NCI-H526 (cell line): Measurements from ENCODE around the gene ELAVL4.

Experiments
- DNase-seq, 2 experiments: peaks; one replicate each; lab custom pipeline; 2025; lab: John Stamatoyannopoulos, UW

The ELAVL4 gene

DNA sequence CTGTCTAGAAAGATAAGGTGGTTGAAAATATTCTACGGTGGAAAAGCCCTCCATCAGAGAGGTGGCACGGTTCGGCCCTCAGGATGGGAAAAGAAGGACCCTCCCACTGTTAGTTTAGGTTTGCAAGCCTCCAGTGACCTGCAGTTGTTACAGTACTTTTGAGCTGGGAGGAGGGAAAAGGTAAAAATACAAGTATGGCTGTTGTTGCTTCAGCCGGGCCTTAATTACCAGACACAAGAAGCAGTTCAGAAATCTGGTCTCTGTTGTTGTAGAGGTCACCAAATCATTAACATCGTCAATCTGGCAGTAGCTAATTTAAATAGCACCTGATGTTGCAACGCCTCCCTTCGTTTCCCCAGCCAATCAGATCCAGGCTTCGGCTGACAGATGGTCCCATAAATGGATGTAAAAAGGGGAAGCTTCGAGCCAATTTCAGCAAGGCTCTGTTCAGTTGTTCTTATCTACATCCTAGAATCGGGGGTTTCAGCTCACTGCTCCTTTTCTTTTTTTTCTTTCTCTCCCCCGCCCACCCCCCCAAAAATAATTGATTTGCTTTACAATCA is at the start of gene ELAVL4:
ELAVL4 (plus strand) TSS at position 424 of the 563 bp plus-strand sequence. CDS start 270 bp downstream, outside the sequence.
- no peak for DNase-seq

DNA sequence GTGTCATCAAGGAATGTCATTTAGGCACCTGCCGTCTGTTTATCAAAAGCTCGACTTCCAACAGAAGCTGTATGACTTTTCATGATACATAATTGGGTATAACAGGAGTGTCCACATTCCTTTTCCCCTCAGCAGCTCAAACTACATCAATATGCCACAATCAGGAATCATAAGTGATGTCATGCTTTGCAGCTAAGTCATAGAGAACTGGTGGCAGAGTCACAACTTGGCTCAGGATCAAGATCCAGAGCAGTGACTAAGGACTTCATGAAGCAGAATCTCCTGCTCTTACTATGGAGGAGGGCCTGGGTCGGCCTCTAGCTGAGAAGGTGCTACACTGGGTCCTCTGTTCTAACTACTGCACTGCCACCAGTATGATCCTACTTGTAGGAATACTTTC is 48.4 kb upstream of the ELAVL4 start:
- no peak for DNase-seq

DNA sequence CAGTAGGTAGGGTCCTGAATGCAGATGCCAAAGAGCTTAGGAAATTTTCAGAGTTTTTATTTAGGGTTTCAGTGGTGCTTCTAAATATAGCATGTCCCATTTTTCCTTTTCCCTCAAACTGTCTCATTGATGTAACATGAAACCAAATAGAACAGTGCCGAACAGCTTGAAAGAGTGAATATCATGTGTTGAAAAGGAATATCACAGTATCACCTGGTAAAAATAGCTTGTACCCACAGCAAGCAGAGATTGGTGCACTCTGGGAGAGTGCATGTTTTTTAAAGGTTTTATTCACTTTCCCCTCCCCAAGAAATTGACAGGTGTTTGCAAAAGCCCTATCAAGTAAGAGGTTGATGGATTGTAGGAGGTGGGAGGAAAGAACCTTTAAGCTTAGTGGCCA is 41.9 kb upstream of the ELAVL4 start:
- no peak for DNase-seq

DNA sequence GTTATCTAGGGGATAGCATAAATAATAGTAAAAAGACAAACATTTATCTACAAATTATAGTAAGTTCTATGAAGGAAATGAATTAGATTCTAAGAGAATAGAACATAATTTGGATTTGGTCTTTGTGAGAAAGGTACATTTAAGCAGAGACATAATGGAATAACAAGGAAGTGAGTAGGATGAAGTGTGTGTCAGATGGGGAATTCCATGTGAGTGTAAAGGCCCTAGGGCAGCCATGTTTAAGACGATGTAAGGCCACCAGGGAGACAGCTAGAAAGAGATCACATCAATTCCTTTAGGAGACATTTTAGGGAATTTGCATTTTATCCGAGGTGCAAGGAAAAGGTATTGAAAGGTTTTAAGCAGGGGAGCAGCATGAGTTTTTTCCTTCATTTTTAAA is 33.8 kb upstream of the ELAVL4 start:
- no peak for DNase-seq

DNA sequence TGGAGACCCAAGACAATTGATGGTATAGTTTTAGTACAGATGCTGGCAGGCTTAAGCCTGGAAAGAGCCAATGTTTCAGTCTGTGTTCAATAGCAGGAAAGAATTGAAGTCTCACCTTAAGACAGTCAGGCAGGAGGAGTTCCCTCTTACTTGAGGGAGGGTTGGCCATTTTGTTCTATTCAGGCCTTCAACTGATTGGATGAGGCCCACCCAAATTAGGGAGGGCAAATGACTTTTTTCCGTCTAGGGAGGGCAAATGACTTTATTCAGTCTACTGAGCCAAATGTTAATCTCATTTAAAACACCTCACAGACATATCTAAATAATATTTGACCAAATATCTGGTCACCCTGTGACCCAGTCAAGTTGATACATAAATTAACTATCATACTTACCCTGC is 31.4 kb upstream of the ELAVL4 start:
- no peak for DNase-seq

DNA sequence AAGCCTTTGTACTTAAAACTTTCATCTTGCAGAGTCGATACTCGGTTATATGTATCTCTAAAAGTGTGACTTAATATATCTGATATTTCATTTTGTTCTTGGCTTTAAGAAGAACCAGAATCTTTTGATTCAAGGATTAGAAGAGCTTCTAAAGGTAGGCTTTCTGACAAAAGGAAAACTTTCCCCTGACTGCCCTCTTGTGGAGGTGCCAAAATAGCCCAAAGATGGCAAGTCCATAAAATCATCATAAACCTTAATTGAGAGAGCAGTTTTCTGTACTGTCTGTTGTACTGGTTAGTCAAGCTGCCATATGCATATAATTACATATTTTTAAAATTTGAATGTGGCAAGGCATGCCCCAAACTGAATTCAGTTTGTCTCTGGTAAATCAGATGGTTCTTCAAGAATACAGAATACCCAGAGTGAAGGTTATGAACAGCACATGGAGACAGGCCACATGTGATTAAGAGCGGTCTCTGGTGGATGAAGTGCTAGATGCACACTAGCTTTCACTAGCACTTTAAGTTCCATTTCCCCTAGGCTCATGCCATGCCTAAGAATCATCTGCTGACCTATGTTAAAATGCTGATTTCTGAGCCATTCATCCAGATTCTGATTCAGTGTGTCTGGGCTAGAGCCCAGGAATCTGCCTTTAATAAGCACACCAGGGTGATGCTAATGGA is 27.7 kb upstream of the ELAVL4 start:
- peak; percentile 48 to 76 for DNase-seq

DNA sequence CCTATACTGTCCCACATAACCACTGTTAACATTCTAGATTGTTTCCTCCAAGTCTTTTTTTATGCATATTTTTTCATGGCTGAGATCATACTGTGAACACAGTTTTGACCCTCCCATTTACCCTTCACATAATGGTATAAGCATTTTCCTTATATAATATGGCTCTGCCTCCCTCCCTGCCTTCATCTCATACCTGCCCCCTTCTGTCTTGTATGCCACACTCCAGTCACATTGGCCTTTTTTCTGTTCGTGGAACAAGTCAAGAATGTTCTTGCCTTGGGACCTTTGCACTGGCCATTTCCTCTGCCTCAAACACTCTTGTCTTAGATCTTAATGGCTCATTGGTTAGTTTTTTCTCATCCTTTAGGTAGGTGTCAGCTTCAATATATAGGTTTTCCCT is 24.3 kb upstream of the ELAVL4 start:
- DNase-seq = no peak

DNA sequence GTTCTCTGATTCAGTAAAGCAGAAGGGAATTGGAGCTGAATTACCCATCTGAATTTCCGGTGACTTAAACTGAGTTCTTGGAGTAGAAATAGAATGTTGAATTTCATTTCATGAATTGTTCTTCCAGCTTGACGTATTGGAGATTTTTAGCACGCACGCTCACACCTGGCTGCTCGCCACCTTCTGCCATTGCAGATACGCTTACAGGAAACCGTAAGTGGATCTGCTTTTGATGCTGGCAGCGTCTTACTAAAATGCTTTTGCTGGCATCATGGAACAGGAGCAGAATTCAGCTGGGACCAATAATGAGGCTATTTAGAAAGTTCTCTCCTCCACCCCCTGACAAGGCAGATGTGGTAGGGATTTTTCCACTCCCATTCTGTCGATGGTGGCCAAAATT is 17.7 kb upstream of the ELAVL4 start:
- no peak for DNase-seq

DNA sequence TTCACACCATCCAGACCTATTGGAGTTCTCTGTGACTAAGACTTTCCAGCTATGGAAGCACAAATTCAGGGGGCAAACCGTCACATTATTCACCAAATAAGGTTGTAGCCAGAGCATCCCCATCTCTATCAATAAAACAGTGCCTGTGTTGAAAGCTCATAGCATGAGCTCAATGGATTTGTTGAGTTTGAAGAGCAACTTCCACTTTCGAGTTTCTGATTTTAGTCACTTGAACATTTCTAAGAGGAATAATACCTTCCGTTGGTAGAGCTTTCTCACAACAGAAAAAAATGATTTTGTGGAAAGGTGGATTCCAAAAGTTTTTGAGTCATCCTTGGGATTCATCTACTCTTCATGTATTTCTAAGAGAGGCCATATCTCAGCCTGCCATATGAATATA is 13.0 kb upstream of the ELAVL4 start:
- DNase-seq = no peak

DNA sequence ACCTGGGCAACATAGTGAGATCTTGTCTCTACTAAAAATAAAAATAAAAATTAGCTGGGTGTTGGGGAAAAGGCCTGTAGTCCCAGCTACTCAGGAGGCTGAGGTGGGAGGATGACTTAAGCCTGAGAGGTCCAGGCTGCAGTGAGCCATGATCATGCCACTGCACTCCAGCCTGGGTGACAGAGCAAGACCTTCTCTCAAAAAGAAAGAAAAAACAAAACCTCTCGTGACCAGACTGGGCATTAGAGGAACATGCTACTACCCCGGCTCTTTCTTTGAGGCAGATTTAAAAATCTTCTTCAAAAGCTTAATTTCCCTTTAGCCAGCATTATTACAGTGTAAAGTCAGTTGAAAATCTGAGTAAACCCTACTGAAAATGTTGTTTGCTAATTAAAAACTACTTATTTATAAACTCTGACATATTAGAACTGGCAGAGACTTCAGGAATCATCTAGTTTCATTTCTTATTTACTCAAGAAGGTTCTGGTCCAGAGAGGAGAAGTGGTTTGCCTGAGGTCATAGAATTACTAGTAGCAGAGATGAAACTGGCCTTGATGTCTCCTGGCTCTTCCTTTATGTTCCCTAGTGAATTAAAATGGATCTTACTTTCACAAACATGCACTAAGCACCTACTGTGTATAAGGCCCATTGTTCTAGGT is 11.6 kb upstream of the ELAVL4 start:
- no peak for DNase-seq

DNA sequence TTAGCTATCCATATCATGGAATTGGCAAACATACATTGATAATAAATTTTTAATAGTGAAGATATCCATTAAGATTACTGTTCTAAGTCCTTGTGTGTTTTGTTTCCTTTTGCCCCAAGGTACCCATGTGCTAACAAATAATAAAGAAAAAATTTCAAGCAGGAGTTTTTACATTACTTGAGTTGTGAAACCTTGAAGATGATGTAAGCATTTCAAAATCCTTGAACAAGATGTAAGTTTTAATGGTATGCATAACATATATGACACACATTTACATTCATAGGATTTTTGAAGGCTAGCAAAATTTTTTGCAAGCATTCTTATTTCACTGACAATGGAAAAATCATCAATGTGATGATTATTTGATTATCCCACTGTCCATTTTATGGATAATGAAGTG is 10.9 kb upstream of the ELAVL4 start:
- DNase-seq = no peak

DNA sequence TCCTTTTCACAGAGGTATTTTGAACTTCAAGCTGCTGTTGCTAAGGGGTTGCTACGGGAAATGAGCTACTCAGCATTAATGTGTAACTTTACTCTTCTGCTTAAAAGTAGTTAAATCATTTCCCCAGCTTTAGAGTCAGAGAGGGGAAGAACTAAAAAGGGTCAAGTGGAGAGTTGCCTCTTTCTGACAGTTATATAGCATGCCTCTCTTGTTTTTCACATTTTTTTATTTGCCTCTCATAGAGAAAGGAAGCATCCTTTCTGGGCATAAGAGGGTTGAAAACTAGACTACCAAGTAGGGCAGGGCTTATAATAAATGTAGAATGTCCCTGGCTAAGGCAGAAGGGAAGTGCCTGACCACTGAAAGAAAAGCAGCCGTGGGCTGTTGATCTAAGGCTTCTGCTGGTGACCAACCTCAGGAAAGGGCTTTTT is 10.1 kb upstream of the ELAVL4 start:
- DNase-seq = no peak

DNA sequence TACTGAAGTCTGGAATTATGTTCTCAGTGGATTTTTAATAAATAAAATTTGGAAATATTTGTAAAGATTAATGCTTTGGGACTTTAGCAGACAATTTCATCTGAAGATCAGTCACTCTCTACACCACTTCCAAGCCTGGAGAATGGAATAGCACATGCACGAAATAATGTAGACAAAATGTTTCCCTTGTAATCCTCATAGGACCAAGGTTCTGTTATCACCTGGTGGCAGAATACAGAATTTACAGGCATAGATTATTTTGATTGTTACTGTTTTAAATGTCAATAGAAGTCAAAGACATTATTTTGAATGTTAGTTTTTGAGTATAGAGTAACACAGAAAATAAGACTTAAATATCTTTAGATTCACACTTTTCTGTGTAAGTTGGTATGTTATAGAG is 9.1 kb upstream of the ELAVL4 start:
- peak in 1 of 2 experiments; percentile 2 for DNase-seq

DNA sequence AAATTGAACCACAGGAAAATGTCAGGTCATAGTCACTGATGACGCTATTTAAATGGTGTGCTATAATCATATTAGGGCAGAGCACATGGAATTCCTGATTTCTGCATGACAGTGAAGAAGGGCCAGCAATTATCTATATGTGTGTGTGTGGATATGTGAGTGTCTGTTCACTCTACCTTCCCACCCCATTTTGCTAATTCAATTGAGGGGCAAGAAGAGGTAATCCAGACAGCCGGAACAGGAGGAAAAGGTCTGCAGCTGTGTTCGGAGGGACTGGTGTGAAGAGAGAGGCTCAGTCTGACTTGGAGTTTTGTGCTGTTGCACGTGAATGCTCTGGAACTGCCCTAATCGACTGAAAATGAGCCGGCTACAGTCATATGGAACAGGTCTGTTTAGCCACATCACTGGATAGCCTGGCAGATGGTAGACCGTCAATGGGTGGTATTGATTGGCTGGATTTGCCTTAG is 5.1 kb upstream of the ELAVL4 start:
- no peak for DNase-seq

DNA sequence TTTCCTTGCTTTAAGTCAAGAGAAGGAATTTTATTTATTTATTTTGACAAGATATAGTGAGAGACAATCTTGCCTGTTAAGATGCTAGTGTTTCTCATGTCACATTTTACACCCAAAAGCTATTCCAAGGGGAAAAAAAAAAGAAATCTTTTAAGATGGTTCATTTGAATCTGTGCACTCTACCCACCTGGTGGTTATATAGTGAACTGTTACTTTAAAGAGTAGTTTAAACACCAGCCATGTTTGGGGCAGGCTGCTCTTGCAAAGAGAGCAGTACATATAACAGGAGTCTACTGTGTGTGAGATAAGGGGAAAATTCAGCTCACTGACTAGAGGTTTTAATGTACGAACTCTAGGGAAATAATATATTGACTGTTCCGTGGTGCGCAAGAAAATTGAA is 3.3 kb upstream of the ELAVL4 start:
- DNase-seq = peak in 1 of 2 experiments; percentile 12

DNA sequence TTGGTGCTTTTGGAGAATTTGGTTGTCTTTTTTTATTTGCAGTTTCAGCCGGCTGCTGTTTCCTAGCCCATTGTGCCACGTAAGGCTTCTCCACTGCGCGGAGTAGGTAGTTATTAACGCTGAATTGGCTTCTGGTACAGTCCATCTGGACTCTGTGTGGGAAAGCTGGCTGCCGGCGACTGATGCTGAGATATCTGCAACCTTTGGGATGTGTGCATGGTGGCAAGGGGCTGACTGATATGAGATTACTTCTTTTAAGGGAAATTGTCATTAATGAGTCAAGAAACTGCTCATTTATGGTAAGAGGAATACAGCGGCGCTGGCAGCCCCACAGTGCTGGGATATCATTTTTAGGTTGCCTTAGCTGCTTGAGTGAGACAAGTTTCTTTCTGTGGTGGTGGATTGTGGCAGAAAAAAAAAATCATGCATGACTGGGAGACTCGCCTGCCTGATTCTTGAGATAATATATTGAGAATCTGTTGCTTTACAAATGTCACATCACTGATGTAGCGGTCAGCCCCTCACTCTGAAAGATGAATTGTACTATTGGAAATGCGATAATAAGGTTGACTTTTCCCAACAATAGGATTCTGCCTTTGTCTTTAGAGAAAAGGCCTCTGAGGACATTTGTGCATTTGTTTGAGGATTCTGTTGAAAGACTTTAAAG is 2.5 kb upstream of the ELAVL4 start:
- DNase-seq = no peak

DNA sequence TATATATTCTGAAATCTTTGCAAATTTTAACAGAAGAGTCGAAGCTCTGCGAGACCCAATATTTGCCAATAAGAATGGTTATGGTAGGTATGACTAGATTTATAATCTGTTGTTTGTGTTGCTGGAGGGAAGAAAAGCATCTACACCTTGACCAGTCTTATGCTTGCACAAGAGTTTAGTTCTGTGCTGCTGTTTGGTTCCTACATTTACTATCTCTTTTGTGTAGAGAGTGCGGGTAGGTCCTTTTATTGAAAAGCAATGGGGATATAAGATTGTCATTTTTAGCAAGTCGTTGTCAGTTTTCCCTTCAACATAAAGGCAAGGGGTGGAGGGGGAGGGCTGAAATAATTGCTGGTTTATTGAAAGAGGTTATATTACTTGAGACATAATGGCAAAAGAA is 396 bp downstream of the ELAVL4 start:
- DNase-seq = no peak

DNA sequence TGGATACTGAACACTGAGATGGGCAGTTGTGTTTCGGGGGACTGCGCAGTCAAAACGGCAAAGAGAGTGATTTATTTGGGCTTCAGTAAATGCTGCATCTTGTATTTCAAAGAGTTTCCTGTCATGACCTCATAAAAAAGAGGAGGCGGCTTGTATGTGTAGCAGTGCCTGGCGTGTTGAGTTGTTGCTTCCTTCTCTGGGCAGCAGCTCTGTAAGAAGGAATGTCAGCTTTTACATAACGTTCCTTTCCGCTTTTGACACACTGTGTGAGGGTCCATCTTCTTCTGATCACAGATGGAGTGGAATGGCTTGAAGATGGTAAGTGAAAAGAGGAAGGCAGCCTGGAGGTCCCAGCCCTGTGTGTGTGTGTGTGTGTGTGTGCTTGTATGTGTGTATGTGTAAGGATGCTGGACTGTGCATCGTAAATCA is 941 bp downstream of the ELAVL4 start:
- DNase-seq = no peak

DNA sequence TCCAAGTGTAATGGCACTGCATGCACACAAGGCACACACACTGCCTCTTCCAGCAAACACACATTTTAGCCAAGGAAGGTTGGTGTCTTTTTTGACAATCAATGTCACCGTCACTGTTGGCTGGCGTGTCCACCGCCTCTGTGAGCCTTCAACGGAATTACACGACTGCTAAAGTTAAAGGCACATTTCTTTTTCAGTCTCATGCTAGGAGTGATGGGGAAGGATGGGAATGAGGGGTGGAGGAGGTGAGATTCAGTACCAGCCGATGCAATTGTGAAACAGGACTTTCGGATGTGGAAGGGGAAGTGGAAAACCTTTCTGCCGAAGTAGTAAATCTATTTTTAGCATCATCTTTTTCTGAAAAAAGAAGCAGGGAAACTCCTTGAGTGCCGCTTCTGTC is 1.4 kb downstream of the ELAVL4 start:
- DNase-seq = peak; percentile 6 to 22

DNA sequence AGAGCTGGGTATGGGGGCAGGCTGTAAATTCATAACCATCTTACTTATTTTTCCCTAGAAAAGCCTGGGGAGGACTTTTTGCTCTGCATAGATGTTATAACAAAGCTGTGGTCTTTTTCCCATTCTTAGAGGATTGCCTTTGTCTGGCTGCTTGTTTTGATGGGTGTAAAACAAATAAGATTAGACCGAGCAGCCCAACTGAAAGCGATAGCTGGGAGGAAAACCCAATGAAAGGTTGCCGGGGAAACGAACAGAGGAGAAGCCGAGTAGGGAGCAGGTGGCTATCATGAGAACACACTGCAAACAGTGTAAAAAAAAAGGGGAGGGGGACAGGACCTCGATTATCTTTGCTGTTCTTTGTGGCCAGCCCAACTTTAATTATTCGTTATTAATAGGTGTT is 1.9 kb downstream of the ELAVL4 start:
- DNase-seq = peak; percentile 75 to 86

DNA sequence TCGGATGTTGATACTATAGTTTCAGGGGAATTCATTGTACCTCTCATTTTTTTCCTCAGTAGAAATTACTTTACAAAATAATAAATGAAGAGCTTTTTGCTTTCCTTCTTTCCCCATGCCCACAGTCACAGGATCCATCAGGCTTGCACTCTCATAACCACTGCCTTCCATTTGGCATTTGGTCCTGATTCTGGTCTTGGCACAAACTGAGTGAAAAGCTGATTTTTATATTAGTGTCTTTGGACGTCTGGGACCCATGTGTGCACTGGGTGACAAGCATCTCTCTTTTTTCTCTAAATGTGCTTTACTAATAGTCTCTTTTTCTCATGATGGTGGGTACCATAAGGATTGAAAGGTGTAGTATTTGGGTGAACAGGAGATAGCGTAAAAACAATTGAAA is 2.8 kb downstream of the ELAVL4 start:
- DNase-seq = no peak

DNA sequence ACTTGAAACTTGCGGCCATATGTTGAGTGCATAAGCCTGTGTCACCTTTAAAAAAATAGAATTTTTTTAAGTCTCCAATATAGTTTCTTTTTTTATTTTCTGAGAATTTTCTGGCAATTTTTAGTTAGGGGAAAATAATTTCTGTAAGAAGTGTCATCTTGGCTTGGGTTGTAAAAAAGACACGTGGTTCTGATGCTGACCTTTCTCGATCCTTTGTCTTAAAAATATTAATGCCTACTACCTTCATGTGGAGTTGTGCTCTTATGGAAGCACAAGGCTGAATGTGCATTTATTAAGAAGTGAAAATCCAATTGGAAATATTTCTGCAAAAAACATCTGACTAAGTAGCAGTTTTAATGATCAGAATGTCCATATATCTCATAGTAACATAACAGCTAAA is 3.5 kb downstream of the ELAVL4 start:
- DNase-seq = no peak

DNA sequence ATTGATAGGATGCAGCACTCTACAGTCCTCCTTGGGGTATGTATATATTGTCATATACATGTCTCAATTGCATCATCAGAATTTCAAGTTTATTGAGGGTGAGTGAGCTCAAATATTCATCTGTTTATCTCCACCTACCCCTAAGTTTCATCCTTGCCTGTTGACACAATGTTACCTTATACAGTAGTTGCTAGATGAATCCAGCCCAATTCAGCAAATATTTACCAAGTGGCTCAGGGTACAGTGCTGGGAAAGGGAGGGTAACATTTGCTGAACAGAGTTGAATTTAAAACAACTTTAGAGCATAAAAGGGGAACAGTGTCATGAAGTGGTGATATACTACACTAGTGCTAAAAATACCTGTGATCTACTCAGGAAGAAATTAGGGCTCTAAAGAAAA is 14.4 kb downstream of the ELAVL4 start:
- no peak for DNase-seq
